Astrocyte of the cerebellum (primary cell): Measurements from ENCODE around the gene BUB3.

Experiments used
- DNase-seq: peaks from one replicate; pipeline ENCODE4 v3.0.0-alpha.2; 2011; ENCODE audit warnings: low read depth
- H3K4me3 ChIP-seq: 2 replicates; pipeline ENCODE4 v1.5.1; 2011; ENCODE audit warnings: mild to moderate bottlenecking, low read depth, low read length, moderate library complexity
- CTCF ChIP-seq: IDR thresholded peaks from 2 replicates; pipeline ENCODE4 v1.5.1; 2012; ENCODE audit warnings: low read length, low read depth, moderate library complexity, mild to moderate bottlenecking; ENCODE audit errors: missing control alignments
- in situ Hi-C: cut with HindIII; loops from 2 replicates; pipeline ENCODE4 v1.10.0; 2017; ENCODE audit warnings: low sequenced_read_pairs

The BUB3 gene

DNA sequence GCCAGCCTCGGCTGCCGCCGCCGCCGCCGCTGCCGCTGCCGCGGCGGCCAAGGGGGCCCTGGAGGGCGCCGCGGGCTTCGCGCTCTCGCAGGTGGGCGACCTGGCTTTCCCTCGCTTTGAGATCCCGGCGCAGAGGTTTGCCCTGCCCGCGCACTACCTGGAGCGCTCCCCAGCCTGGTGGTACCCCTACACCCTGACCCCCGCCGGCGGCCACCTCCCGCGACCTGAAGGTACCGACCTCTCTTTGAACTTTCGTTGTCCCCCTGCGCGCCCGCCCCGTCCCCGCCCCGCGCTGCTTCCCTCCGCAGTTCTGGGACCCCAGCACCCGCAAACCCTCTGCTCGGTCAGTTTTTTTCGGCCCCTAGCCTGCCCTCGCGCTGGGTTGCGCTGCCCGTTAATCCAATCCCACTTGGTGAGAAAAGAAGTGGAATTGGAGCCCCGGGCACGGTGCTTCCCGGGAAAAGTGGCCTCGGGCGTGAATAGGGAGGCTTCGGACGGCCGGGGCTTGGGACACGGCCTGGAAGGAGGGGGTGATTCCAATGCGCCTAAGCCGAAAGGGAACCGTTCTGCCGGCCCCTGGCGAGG lies 17.9 kb upstream of the BUB3 start:
- TF ChIP-seq CTCF, result no peak
- no peak for DNase-seq
- in situ Hi-C loops, result no loop called here
- no peak overlapping the region for H3K4me3 ChIP-seq

- no peak for DNase-seq
Measured at GRCh38 chr10:123136806-123137642, 17.2 kb upstream of the BUB3 start.

DNA sequence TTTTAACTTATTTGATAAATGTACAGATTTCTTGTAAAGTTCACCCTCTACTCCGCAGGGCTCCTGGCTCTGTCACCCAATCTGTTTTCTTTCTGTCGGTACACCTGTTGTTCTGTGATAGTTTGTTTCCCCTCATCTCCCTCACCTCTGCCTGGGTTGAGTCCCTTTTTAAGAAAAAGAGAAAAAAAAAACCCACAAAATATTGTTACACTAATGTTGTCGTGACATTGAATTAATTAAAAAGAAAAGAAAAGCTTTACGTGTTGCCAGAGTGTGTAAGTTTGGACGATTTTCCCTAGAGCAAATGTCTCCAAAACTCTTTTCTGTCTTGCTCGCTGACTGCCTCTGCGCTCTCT lies 15.1 kb upstream of the BUB3 start:
- no peak for TF ChIP-seq CTCF
- H3K4me3 ChIP-seq, result no peak overlapping the region
- in situ Hi-C loops, result no loop called here

More at GRCh38 chr10:123136806-123137642, 17.2 kb upstream of the BUB3 start:
- TF ChIP-seq CTCF, result no peak
- H3K4me3 ChIP-seq, result no peak overlapping the region
- in situ Hi-C loops, result no loop called here

DNA sequence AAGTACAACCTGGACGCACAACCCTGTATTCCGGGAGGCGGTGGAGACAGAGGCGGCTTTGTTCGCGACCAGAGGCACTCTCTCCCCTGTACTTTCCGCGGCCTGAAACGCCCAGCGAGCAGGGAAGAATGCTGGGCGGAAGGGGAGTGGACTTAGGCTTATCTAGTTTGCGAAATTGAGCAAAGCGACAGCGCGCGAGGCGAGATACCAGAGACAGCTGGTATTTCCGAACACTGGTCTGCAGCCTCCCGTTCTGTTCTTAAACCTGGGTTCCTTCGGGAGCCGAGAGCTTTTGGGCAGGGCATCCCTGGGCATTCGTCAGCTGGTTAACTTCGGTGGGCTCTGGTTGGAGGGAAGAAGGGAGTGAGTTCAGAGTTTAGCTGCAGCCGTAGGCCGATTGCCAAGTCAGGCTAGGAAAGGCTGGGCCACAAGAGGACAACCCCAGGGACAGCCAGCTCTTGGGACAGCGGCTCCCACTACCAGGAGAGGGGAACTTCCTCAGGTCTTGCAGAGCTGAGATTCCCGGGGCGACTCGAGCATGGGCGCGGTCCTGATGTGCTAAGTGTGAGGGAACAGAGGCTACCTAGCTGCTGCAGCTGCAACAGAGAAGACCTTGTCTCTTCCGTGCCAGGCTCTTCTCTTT lies 14.6 kb upstream of the BUB3 start:
- TF ChIP-seq CTCF, result no peak
- in situ Hi-C loops, result no loop called here
- no peak overlapping the region for H3K4me3 ChIP-seq
- no peak for DNase-seq

More for the DNA sequence above, 15.1 kb upstream of the BUB3 start:
- DNase-seq, result no peak

DNA sequence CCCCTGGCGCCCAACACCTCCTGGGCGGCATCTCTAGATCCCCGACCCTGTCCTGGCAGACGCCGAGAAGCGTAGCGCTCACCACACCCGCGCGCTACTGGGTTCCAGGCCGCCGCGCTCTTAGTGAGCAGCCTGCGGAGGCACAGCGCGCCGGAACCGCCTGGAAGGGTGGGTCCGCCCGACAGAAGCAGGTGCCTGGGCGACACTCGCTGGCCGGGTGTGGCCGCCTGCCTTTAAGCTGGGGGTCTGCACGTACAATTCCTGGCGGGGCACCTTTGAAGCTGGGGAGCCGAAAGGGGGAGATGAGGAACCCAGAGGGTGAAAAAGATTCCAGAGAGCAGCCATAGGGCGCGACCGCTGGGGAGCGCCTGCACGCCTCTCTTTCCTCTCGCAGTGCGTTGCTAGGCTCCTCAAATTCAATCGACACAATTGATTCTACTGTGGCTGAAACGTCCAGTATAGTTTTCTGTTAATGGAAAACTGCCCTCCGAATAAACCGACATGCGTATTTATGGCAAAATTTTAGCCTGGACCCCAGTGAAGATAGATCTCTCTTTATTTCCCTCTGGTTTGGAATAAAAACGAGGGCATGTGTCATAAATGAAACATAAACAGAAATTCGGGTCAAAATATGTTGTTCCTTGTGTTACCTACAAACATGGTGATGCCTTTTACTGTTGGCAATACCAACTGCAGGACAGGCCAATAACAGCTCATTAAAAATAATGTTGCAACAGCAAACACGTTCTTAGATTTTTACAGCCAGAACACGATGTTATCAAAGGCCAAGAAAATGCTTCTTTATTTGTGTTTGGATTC lies 13.8 kb upstream of the BUB3 start:
- DNase-seq, result no peak
- in situ Hi-C loops, result no loop called here
- no peak overlapping the region for H3K4me3 ChIP-seq
- no peak for TF ChIP-seq CTCF

DNA sequence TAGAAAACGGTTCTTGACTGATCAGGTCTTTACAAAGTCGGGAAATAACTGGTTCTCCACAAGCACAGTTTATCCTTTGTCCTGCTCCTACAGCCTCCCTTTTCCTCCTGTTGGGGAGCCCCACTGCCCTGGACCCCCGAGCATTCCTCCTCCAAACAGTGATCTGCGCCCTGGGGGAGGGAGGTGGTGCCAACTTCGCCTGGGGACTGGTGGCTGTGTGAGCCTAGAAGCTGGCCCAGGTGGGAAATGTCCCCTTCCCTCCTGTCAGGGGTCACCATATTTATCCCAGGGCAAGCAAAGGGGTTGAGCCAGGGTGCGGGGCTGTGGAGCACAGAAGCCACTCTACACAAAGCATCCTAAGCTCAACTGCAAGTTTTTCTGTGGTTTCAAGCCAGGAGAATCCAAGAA lies 13.2 kb upstream of the BUB3 start:
- TF ChIP-seq CTCF, result no peak
- no peak for DNase-seq
- in situ Hi-C loops, result no loop called here

More for the DNA sequence above, 13.2 kb upstream of the BUB3 start:
- no peak overlapping the region for H3K4me3 ChIP-seq
